UCSD-AML1 (cell line): ENCODE data around the gene ALDH16A1.

Source experiments
- DNase-seq: peaks from one replicate; lab custom pipeline; 2025; ENCODE audit not compliant: unreplicated experiment; lab: John Stamatoyannopoulos, UW

ALDH16A1 gene

DNA sequence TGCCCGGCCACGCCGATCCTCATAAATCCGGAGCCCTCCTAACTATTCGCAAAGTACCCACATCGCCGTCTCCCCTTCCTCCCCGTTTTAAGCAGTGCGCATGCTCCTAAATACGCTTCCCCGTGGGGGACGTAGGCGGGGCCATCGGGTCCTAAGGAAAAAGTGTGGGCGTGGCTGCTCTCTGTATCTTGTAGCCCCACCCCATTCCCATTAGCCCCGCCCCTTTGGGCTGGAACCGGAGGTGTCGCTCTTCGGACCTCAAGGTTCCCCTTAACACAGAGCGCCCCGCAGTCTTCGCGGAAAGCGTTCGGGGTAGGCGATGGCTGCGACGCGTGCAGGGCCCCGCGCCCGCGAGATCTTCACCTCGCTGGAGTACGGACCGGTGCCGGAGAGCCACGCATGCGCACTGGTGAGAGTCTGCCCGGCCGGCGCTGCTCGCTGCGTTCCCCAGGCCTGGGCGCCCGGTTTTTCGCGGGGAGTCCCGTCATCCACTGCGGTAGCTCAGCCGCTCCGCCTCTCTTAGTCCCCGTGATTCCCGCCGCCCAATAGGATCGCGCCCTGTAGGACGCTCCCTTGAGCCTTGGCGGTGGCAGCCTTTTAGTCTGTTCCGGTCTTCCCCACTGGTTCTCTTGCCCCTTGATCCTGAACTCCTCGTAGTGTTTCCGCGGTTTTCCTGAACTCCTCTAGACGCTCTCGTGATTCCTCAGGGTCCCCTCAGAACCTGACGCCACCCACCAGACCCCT, at the start of gene ALDH16A1:
TSS of gene ALDH16A1 (plus strand) at position 213 of the 744 bp plus-strand sequence. CDS start at position 320, 107 bp downstream.
- peak; percentile 99 for DNase-seq

DNA sequence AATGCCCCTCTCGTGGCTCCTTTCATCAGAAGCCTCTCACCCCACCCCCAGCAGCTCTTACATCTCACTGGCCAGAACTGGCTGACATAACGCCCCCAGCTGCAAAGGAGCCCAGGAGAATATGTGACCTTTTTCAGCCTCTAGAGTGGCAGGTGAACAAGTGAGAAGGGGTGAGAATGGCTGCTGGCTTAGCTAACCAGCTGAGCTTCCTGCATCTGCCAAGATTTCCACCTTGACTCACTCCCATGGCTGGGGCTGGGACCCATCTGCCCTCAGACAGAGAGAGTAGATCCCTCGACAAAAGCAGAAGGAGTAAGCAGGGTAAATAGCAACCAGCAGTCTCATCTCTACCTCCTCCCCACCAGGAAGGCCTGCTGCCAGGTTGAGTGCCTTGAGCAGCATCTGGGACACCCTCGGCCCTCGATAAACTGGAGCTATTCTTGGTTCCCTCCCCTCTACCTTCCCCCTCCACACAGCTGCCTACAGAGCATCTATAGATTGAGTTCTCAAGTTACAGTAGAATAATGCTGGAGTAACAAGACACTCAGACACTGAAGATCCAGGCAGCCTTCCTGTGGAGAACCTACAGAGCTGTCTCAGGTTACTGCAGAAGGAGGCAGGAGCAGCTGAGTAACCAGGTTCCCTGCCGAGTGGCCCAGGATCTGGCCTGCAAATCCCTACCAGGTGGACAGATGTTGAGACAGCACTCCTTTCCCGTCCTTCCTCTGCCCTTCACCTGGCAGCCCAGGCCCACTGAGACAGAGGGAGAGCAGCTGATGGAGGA, 49.4 kb upstream of the ALDH16A1 start:
- DNase-seq, result no peak

DNA sequence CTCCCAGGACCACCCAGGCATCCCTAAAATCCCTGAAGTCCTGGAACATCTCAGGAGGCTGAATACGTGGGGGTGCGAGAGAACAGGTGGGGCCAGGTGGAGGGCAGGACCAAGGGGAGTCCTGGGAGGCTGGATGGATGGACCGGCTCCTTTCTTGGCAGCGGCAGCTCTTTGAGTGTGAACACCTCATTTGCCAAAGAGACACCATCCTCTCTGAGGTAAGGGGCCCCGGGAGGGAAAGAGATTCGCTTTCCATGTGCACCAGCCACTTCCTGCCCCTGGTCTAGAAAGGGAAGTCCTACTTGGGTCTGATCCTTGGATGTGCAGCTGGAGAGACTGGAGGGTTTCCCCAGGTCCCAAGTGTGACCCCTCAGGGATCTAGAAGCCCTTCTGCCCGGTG, 45.9 kb upstream of the ALDH16A1 start:
- no peak for DNase-seq

DNA sequence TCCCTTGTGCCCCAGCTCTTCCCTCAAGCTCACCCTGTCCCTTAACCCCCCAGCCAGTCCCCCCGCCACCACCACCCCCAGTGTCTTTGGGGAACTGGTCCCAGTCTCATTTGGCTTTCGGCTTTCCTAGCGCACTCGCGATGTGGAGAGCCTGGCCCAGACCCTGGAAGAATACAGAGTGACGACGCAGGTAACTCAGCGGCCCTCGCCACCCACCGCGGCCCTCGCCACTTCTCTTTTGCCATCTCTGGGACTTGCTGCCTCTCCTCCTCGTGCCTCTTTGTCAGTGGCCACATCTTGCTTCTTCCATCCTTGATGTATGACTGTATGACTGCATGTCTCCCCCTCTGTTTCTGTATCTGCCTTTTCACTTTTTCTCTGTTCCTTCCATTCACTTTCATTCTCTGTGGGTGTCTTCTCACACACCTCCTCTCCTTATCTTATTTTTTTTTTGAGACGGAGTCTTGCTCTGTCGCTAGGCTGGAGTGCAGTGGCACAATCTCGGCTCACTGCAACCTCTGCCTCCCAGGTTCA, 45.5 kb upstream of the ALDH16A1 start:
- DNase-seq, result no peak

DNA sequence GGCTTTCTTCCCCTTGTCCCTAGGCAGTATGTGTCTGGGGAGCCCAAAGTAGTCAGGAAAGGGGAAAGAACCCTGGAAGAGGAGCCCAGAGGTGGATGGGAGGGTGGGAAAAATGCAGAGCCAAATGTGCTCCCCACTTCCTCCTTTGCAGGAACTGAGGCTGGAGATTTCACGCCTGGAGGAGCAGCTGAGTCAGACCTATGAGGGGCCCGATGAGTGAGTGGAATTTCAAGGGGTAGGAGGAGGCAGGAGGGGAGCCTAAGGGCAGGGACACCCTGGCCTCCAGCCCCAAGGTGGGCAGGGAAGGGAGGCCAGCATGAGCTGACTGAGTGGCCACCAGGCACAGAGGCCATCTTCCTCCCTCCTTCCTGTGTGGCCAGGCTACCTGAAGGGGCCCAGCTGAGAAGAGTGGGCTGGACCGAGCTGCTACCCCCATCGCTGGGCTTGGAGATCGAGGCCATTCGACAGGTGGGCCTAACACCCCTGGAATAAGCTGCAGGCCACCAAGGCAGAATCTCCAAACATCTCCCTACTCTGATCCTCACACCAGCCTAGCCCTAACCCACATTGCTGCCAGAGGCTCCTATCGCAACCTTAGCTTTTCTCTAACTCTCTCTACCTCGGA, 44.1 kb upstream of the ALDH16A1 start:
- peak; percentile 40 for DNase-seq

DNA sequence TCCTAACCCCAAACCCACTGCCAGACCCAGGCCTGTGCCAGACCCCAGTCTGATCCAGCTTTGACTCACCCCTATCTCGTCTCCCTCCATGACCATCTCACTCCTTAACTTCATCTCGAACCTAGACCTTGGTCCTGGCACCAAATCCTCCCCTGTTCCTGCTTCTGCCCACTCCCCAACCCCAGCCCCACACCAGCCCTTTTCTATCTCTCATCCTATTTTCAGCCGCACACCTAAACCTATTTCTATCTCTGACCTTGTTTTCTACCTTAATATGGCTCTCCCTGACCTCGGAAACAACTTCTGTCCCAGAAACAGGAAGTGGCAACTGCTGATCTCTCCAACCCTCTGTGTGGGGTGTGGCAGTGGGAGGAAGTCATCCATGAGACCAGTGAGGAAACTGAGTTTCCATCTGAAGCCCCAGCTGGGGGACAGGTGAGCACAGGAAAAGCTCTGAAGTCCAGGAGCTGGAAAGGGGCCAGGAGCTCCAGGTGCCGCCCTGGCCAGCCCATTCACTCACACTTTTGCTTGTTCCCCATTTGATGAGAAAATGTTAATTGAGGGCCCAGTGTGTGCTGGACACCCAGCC, 43.5 kb upstream of the ALDH16A1 start:
- peak; percentile 48 for DNase-seq

DNA sequence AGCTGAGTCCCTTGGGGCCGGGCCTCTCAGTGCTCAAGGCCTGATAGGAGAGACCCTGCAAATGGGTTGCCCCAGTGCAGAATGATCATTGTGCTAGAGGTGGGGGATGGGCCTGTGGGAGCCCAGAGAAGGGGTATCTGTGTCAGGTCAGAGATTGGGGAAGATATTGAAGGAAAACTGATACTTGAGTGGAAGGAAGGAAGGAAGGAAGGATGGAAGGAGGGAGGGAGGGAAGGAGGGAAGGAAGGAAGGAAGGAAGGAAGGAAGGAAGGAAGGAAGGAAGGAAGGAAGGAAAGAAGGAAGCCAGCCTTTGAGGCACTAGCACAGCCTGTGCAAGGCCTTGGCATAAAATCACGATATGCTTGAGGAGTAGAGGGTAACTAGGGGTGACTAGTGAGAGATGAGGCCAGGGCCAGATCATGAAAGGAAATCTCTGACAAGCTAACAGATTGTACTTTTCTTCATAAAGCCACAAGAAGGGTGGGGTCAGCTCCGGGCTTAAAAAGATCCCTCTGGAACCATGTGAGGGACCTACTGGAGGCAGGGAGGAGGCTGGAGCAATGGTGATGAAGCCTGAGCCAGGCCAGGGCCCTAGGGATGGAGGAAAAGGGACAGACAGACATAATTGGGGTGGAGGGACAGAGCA, 41.2 kb upstream of the ALDH16A1 start:
- DNase-seq, result no peak

DNA sequence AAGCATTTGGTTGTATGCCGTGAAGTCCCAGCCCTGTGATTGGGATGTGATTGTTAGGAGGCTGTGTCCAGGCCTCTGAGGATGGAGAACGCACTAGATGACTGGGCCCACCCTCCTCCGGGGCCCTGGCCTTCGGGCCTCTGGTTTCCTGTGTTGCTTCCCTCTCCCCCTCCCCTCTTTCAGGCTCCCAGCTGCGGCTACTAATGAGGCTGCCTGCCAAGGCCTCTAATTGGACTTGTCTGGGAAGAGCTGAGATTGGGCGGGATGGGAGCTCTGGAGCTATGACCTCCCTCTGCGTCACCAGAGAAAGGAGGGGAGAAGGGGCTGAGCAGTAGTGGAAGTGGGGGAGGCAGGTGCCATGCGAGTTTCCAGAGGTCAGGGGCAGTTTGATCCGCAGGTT, 39.7 kb upstream of the ALDH16A1 start:
- no peak for DNase-seq

DNA sequence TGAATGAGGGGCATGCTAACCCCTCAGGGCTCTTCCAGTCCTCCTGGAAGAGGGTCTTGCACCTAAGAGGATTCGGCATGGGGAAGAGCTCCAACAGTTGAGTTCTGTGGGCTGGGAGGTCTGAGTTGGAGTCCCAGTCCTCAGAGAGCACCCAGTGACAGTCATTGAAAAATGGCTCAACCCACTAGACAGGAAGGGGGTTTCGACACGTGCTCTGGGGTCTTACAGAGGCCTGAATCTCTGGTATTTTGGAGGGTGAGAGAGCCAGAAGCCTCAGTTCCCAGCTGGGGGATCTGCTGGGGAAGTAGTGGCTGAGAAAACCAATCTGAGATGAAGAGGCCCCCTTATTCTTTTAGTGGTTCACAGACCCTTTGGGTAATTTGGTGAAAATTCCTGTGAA, 38.8 kb upstream of the ALDH16A1 start:
- DNase-seq, result no peak

DNA sequence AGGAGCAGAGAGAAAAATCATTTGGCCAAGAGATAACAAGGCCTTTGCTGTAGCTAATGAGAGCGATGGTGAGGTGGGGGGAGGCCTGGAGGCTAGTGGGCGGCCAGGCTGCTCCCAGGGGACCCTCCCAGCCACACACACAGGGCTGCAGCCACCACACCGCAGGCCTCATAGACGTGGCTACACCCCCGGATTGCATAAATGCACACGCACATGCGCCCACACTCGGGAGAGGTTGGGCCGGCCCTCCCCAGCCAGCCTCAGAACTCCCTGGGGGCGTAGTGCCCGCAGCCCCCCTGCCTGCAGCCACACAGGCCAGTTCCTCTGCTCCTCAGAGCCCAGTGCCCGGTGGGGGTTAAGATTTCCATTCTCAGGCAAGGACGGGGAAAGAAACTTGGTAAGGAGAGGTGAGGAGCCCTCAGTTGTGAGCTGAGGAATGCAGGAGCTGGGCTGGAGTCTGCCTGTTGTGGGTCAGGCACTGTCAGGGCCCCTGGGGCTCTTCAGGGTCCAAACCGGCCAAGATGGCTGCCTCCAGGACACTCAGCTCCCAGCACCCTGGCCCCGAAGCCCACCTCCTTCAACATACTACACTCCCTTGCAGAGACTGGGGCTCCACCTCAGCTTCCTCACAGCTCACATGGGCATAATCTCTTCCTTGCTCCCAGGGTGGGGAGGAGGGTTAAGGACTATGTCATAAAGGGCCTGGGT, 37.8 kb upstream of the ALDH16A1 start:
- no peak for DNase-seq

DNA sequence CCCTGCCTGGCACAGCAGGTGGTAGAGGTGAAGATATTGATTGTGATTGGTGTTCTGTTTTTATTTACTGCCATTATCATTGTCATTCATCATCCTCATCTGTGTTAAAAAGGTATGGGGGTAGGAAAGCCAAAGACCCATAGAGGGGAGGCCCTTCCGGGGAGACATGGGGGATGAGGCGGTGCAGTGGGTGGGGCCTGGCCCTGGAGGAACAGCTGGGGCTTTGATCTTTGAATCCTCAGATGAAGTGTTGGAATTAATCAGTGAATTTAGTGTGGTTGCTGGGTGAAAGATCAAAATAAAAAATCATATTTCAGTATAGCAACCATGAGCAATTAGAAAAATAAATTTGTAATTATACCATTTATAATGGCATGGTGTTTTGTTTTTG, 37.2 kb upstream of the ALDH16A1 start:
- no peak for DNase-seq

DNA sequence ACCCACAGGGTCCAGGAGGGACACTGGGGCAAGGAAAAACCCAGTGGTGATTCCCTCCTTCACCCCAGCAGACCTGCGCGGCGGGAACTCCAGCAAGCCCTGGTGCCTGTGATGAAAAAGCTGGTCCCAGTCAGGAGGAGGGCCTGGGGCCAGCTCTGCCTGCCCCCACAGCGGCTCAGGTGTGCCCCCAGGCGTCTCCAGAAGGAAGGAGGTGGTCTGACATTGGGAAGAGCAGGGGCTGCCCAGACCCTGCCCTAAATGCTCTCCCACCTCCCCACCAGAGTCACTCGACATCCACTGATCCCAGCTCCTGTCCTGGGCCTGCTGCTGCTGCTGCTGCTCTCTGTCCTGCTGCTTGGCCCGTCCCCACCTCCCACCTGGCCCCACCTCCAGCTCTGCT, 35.9 kb upstream of the ALDH16A1 start:
- no peak for DNase-seq

DNA sequence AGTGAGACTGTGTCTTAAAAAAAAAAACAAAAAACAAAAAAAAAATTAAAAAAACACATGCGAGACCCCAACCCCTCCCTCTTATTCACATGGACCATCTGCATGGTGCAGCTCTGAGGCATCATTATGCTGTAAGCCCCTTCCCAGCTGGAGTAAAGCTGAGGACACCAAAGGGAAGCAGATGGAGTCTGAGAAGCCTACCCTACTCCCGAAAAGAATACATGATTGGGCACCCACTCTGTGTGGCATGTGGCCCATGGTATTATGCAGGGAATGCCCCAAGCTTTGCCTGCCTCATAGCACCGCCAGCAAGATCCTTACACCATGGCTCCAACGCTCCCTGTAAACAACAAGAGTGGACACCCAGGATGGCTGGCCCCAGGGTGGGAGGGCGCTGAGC, 34.5 kb upstream of the ALDH16A1 start:
- DNase-seq, result no peak

DNA sequence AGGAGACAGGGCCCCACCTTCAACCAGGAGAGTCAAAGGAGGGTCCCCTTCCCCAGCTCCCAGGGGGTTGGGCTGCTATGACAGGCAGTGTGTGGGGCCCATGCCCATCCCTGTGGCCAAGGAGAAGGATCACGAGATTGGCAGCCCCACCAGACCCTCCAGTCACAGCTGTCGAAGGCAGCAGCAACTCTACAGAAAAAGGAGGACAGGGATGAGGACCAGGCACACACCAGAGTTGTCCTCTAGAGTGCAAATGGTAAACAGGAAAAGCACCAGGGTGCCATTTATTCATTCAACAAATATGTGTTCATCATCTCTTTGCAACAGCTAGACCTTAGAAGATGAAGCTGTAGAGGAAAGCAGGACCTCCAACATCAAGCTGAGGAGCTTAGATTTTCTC, 33.9 kb upstream of the ALDH16A1 start:
- DNase-seq, result no peak

DNA sequence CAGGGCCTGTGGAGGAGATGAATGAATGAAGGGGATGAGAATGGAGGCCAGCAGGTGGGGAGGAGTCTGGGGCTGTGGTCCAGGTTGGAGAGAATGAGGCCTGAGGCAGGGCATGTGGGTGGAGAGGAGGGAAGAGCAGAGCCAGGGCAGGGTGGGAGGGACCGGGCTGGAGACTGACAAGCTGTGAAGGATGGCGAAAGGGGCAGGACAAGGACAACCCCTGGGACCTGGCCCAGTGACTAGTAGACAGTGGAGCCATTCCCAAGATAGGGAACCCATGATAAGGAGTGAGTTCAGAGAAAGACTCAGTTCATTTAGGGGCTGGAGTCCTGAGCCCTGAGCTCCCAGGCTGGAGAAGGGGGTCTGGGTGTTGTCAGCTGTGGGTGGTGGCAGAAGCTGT, 32.8 kb upstream of the ALDH16A1 start:
- DNase-seq, result no peak

DNA sequence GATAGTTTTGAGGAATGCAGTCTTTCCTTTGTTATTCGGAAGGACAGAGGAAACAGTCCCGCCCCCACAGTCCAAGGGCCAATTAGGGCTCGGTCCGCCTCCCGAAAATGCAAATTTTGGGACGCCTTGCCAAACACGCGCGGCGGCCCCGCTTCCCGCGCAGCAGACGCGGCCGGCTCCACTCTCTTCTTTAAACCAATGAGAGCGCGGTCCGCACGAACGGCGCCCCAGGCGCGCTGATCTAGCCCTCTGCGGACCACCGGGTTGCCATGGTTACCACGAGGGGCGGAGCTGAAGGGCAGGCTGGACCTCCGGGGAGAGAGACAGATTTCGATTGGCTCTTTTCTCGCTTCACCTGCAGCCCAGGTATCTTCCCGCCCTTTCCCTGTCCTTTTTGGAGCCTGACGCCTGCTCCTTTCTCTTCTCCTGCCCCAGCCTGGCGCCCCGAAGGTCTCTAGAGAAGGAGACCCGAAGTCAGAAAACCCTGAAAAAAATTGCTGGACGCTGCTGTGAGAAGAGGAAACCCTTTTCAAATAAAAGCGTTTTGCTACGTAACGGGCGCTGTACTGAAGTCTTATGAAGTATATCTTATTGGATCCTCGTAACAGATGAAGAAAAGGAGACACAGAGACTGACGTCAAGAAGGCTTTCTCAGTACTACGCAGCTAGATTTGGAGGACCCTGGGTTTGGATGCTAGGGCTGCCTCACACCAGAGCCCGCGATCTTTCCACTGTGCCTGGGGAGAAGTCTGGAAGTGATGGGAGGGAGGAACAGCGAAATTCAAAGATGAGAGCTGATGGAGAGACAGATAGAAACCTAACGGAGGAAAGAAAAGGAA, 31.8 kb upstream of the ALDH16A1 start:
- peak; percentile 77 for DNase-seq

DNA sequence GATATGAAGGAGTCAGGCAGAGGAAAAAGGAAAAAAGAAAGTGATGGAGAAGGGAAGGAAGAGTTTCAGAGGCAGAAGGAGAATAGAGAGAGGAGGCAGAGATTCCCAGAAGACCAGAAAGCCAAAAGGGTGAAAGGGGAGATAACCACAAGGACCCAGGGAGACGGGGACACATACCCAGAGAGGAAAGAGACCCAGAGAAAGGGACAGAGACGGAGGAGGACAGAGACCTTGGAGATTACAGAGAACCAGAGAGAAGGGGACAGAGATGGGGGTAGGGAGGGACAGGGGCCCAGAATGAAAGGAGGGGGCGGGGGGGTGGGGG, 31.2 kb upstream of the ALDH16A1 start:
- DNase-seq, result no peak

DNA sequence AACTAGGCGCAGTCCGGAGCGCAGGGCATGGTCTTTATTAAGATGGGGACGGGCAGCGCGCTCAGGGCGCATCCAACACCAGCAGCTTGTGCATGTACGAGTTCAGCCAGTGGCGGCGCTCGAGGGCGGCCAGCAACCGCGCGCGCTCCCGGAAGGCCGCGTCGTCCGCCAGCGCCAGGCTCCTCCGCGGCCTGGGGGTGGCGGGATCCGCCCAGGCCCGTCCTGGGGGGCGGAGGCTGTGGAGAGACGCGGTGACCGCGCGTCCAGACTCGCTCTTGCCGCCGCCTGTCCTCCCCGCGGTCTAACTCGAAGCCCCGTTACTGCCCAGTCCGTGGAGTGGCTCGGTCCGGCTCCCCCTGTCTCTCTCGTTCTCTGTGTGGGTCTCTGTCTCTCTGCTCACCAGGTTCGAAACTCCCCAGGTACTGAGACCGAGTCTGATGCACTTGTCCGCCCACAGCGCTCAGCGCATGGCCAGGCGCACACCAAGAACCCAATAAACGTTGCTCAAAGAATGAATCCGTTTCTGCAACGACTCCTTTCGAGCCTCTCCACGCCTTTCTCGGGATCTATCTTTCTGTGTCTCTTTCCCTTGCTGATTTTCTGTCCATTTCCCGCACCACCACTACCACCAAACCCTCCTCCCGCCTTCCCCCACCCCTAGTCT, 30.5 kb upstream of the ALDH16A1 start:
- DNase-seq, result peak; percentile 74
